ENCODE results near the gene GHR. TPM values are rescaled to one million over a fixed set of nuclear protein-coding genes. Genes with fewer than 3 reads are reported as not detected.

GHR gene
- total RNA-seq, 1 experiment from 2014 or later: 2.2 TPM

- no peaks in the 10 kb centered on the region for H3F3A ChIP-seq (ENCODE audit: low read length, unreplicated experiment)
- ATAC-seq (no peak), DNase-seq (no peak)
- H3K27me3 ChIP-seq (ENCODE audit: low read length): no peaks in the 10 kb centered on the region
- peaks cover 6% of the 10 kb centered on the region for H3K4me1 ChIP-seq (ENCODE audit: insufficient read depth, low read length)
- H4K20me1 ChIP-seq (ENCODE audit: low read length): no peaks in the 10 kb centered on the region
- H3K4me2 ChIP-seq (ENCODE audit: low read length): no peak overlapping the region
- no peak overlapping the region for H3K9ac ChIP-seq (ENCODE audit: low read length)
- H2AFZ ChIP-seq (ENCODE audit: low read length): no peak overlapping the region
- H3K27ac ChIP-seq (ENCODE audit: low read length): no peak overlapping the region
- intact Hi-C loops (cut with micrococcal nuclease): loop anchor here (10.0 kb wide), 2 partner anchors 143 to 283 kb away; no protein-coding TSS in a partner anchor
- ChIA-PET POLR2A (ENCODE audit: unreplicated experiment) (no interaction called here), CTCF (no interaction called here)
- H3K36me3 ChIP-seq (ENCODE audit: low read depth, low read length): no peaks in the 10 kb centered on the region
- TF ChIP-seq CTCF (conservative IDR thresholded peaks at IDR 0.05; ENCODE audit: low read depth, low read length): no peak
- TF ChIP-seq EZH2phosphoT487 (IDR thresholded peaks at IDR 0.05; ENCODE audit: borderline replicate concordance, low read length): no peak
- no peak for TF ChIP-seq EZH2 (IDR thresholded peaks at IDR 0.05; ENCODE audit: low read length, unreplicated experiment)
- no TSS peak for BruUV-seq (replicated peaks)
- no peaks in the 10 kb centered on the region for H3K9me3 ChIP-seq (ENCODE audit: low read length)
- H3K9me2 ChIP-seq (replicated peaks; ENCODE audit: low read length): no peaks in the 10 kb centered on the region
- no peak overlapping the region for H3K4me3 ChIP-seq (ENCODE audit: low read length)
- H3K79me2 ChIP-seq (ENCODE audit: low read length): no peaks in the 10 kb centered on the region
These were observed 84.3 kb downstream of the GHR start for GRCh38 chr5:42507451-42508097.

- Histone ChIP-seq H3K27ac (ENCODE audit: low read length) (no peak overlapping the region), H3K9me2 (replicated peaks; ENCODE audit: low read length) (no peaks in the 10 kb centered on the region), H3K36me3 (ENCODE audit: low read depth, low read length) (no peaks in the 10 kb centered on the region), H3K4me2 (ENCODE audit: low read length) (no peak overlapping the region), H3K27me3 (ENCODE audit: low read length) (no peaks in the 10 kb centered on the region), H3K9me3 (ENCODE audit: low read length) (no peaks in the 10 kb centered on the region), H3K4me1 (ENCODE audit: insufficient read depth, low read length) (no peaks in the 10 kb centered on the region), H3K9ac (ENCODE audit: low read length) (no peak overlapping the region), H3K4me3 (ENCODE audit: low read length) (no peak overlapping the region), H2AFZ (ENCODE audit: low read length) (no peak overlapping the region), H3K79me2 (ENCODE audit: low read length) (no peaks in the 10 kb centered on the region), H3F3A (ENCODE audit: low read length, unreplicated experiment) (no peaks in the 10 kb centered on the region), H4K20me1 (ENCODE audit: low read length) (no peaks in the 10 kb centered on the region)
- intact Hi-C loops (cut with micrococcal nuclease): no loop called here
- POLR2A ChIA-PET (ENCODE audit: unreplicated experiment): no interaction called here
- BruUV-seq (replicated peaks): no TSS peak
- CTCF ChIA-PET: interaction anchor here (0.6 to 1.1 kb wide), 2 partner anchors 70 to 680 kb away, joined by 3 to 8 read pairs; no protein-coding TSS in a partner anchor
- ATAC-seq (no peak), DNase-seq (no peak)
- TF ChIP-seq CTCF (conservative IDR thresholded peaks at IDR 0.05; ENCODE audit: low read depth, low read length): no peak
- no peak for TF ChIP-seq EZH2phosphoT487 (IDR thresholded peaks at IDR 0.05; ENCODE audit: borderline replicate concordance, low read length)
- TF ChIP-seq EZH2 (IDR thresholded peaks at IDR 0.05; ENCODE audit: low read length, unreplicated experiment): no peak
These were observed 90.0 kb downstream of the GHR start for GRCh38 chr5:42513246-42513645.

GRCh38 chr5:42514754-42515153 is 91.5 kb downstream of the GHR start:
- no peaks in the 10 kb centered on the region for H3K79me2 ChIP-seq (ENCODE audit: low read length)
- H3K4me3 ChIP-seq (ENCODE audit: low read length): no peak overlapping the region
- no peaks in the 10 kb centered on the region for H3K27me3 ChIP-seq (ENCODE audit: low read length)
- H3K27ac ChIP-seq (ENCODE audit: low read length): no peak overlapping the region
- H2AFZ ChIP-seq (ENCODE audit: low read length): no peak overlapping the region
- H3K9me3 ChIP-seq (ENCODE audit: low read length): no peaks in the 10 kb centered on the region
- H3F3A ChIP-seq (ENCODE audit: low read length, unreplicated experiment): no peaks in the 10 kb centered on the region
- H3K9me2 ChIP-seq (replicated peaks; ENCODE audit: low read length): no peaks in the 10 kb centered on the region
- no peak overlapping the region for H3K4me2 ChIP-seq (ENCODE audit: low read length)
- no peaks in the 10 kb centered on the region for H4K20me1 ChIP-seq (ENCODE audit: low read length)
- ChIA-PET POLR2A (ENCODE audit: unreplicated experiment) (interaction anchor here (0.6 kb wide), 1 partner anchor 53 kb away, joined by 3 read pairs; no protein-coding TSS in a partner anchor), CTCF (interaction anchor here (0.6 to 1.0 kb wide), 2 partner anchors 68 to 142 kb away, joined by 5 to 6 read pairs; no protein-coding TSS in a partner anchor)
- peak; percentile 37 for DNase-seq
- no peak for TF ChIP-seq EZH2phosphoT487 (IDR thresholded peaks at IDR 0.05; ENCODE audit: borderline replicate concordance, low read length)
- TF ChIP-seq EZH2 (IDR thresholded peaks at IDR 0.05; ENCODE audit: low read length, unreplicated experiment): no peak
- peak; percentile 61 for TF ChIP-seq CTCF (conservative IDR thresholded peaks at IDR 0.05; ENCODE audit: low read depth, low read length)
- no TSS peak for BruUV-seq (replicated peaks)
- no peak overlapping the region for H3K9ac ChIP-seq (ENCODE audit: low read length)
- intact Hi-C loops (cut with micrococcal nuclease): loop anchor here (1.0 to 5.0 kb wide), 2 partner anchors 69 to 143 kb away; no protein-coding TSS in a partner anchor
- no peaks in the 10 kb centered on the region for H3K4me1 ChIP-seq (ENCODE audit: insufficient read depth, low read length)
- H3K36me3 ChIP-seq (ENCODE audit: low read depth, low read length): no peaks in the 10 kb centered on the region
- ATAC-seq: peak; percentile 59

Measured in PC-3 (cell line).